Cardiac fibroblast (primary cell): Measurements from ENCODE around the gene JAKMIP1.

Source experiments
- DNase-seq, 2 donors: peaks; one replicate each; pipeline versions ENCODE4 v3.0.0 to v3.0.0-alpha.2; 2010; ENCODE audit warnings: low read depth in 2 of 2
- H3K4me3 ChIP-seq, 2 donors: replicated peaks in 1 of 2; 1 replicate in 1 of 2; 2 replicates in 1 of 2; pipeline ENCODE4 v1.5.1; 2011; ENCODE audit warnings: low read depth in 2 of 2, low read length in 2 of 2, mild to moderate bottlenecking in 2 of 2, moderate library complexity in 1 of 2
- TF ChIP-seq, protein P1 (sequence below): IDR thresholded peaks from one replicate; pipeline ENCODE4 v1.5.1; 2011; ENCODE audit warnings: low read depth, mild to moderate bottlenecking, low read length, inconsistent platforms

JAKMIP1 gene

DNA sequence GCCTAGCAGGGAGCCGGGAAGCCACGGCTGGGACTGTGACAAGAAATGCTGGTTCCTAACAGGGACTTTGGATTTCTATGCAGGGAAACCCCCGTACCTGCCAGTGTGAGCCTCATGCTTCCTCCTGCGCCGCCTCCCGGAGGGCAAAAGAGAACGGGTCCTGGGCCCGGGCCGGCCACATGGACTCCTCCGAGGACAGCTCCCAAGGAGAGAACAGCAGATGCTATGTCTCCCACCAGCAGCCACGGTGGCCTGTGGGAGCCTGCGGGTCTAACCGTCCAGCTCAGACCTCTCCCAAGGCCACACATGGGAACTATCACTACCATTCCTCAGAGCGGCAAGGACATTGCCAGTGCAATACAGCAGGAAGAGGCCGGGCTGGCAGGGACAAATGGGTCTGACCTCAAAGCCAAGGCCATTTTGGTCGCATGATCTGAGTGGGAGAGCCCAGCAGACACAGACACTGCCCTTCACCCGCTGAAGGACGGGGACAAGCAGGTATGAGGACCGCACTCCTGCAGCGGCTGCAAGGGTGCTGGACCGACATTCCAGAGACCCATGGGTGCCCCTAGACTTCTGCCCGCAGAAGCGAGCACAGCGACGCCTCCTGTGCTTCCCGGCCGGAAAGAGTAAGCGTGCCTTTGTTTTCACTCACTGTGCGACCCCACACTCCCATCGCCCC is 177.6 kb downstream of the JAKMIP1 start:
- no peak for DNase-seq
- H3K4me3 ChIP-seq, result no peak overlapping the region
- TF ChIP-seq, protein P1, sequence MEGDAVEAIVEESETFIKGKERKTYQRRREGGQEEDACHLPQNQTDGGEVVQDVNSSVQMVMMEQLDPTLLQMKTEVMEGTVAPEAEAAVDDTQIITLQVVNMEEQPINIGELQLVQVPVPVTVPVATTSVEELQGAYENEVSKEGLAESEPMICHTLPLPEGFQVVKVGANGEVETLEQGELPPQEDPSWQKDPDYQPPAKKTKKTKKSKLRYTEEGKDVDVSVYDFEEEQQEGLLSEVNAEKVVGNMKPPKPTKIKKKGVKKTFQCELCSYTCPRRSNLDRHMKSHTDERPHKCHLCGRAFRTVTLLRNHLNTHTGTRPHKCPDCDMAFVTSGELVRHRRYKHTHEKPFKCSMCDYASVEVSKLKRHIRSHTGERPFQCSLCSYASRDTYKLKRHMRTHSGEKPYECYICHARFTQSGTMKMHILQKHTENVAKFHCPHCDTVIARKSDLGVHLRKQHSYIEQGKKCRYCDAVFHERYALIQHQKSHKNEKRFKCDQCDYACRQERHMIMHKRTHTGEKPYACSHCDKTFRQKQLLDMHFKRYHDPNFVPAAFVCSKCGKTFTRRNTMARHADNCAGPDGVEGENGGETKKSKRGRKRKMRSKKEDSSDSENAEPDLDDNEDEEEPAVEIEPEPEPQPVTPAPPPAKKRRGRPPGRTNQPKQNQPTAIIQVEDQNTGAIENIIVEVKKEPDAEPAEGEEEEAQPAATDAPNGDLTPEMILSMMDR, result no peak

DNA sequence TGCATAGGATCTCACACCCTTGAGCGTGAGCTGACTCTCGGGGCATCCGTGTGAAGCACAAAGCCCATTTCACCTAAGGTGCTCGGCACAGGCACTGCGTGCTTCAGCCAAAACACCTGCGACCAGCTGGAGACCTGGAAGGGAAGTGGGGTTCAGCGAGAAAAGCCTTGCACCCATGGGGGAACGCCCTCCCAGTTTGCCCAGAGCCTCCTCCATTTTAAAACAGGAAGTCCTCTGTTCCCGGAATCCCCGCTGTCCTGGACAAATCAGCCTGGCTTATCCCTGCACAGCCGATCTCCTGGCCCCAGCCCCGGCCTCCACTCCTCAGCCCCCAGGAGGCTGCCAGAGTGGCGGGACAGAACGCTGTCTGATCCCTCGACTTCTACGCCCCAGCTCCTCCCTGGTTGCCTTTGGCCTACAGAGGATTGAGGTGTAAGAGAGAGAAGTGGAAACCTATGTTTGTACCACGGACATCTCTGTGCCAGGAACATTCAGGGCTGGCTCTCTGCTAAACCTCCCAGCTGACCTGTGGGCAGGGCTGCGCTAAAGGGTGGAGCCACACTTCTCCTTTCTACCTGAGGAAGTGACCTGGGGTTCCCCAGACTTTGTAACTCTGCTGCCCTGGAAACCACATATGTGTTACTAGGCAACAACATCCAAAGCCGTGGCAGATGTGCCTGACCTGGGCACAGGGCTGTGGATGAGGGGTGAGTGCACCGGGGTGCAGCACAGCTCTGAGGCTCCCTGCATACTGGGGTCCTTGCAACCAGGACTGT is 178.3 kb downstream of the JAKMIP1 start:
- TF ChIP-seq, protein P1, result no peak
- H3K4me3 ChIP-seq, result no peak overlapping the region
- DNase-seq, result no peak

DNA sequence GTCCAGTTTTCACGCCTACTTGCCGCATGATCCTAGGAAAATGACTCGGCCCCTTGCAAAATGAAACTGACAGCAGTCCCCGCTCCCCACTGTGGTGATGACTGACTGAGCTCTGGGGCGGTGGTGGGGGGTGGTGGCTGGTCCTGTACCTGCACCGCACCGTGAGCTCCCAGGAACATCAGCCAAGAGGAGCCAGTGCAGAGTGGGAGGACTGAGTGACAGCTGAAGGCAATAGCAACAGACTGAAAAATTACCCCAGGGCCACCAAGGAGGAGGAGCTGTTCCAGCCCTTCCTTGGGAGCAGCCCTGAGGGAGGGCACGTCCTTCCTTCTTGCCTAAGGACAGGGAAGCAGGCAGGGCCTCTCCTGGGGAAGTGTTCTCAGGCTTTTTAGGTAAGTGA is 179.7 kb downstream of the JAKMIP1 start:
- TF ChIP-seq, protein P1, result no peak

DNA sequence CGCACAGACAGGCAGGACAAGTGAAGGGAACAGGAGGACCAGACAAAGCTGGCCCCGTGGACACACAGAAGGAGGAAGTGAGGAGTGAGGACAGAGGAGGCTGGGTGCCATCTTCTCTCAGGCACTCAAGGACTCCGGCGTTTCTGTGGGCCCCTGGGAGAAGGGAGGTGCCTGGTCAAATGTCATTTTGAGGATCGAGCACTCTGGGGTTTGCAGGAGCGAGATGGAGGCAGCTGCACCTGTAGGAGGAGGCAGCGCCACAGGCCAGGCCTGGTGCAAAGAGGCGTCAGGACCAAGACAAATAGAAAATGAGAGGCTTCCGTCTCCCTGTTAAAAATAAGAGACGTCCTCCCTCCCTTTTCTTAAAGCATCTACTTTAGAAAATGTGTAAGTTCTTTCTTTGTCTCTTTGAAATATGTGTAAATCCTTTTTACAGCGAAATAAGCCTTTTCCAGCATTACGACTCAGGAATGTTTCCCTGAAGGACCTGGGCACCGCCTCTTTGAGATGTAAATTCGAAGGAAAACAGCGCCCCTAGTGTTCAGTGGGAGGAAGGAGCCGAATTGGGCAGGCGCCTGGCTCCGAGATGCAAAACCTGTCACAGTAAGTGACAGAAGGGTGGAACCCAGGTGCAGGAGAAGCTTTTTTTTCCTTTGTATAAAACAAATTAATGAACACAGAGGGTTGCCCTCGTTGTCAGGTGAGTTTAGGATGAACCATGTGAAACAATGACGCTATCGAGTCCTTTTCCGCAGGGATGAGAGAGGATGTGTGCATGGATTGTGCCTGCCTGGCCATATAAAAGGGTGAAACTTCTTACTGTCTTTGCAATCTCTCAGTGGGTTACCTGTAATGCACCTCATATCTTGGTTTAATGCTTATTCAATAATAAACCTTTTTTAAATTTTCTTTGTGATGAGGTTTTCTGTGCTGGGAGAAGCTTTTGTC is 180.8 kb downstream of the JAKMIP1 start:
- peak; percentile 51 to 52 for DNase-seq
- H3K4me3 ChIP-seq, result no peak overlapping the region
- TF ChIP-seq, protein P1, result peak; percentile 70

More for the DNA sequence above, 179.7 kb downstream of the JAKMIP1 start:
- no peak for DNase-seq
- no peak overlapping the region for H3K4me3 ChIP-seq

DNA sequence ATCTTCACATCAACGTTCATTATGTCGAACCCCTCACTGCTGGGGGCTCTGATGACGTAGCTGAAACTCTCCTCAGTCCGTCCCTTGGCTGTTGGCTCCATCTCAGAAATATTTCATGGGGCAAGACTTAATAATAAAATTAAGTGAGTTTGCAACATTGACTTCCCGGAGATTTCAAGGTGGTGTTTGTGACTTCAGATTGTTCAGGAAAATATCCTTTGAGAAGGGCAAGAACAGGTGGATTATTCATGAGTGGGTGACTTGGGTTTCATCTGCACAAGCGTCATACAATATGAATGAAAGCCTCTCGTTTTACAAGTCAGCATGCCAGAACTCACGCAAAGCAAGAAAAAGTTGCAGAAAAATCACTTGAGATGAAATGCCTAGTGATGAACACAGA is 182.0 kb downstream of the JAKMIP1 start, which contains the start of gene C4orf50:
TSS of gene C4orf50 (minus strand) at position 101 of the 400 bp plus-strand sequence.
- no peak for DNase-seq
- TF ChIP-seq, protein P1, result no peak
- no peak within 1 kb of the TSS for H3K4me3 ChIP-seq

DNA sequence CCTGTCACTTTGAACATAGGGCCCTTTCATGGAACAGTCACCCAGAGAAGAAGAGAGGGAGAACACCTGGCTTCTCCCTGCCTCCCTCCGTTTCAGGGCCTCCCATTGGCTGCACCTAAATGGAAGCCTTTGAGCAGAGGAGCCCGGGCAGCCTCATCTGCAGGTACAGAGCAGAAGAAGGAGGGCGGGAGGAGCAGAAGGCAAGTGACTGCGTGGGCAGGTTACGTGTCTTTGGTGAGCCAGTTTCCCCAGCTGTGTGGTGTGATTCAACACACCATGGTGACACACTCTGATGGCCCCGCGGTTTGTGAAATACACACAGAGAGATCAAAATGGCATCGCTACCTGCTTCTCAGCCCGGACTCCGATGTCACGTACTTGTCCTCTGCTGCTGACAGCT is 182.5 kb downstream of the JAKMIP1 start:
- TF ChIP-seq, protein P1, result no peak
- DNase-seq, result no peak

More for the DNA sequence above, 182.5 kb downstream of the JAKMIP1 start:
- no peak overlapping the region for H3K4me3 ChIP-seq
